HFF-Myc (cell line): ENCODE results near the gene SHD.
A peak's percentile ranks its signal among the peaks of the same experiment; 100 is the strongest.
"Not testable (repeated sequence)": the region's sequence is repeated elsewhere in the genome, so short reads cannot be mapped to it uniquely, and the experiment has no call there.

Experiments
- DNase-seq: peaks from one replicate; pipeline ENCODE4 v3.0.0-alpha.2; 2011; ENCODE audit warnings: low read depth; ENCODE audit errors: extremely low read depth
- H3K4me3 ChIP-seq: replicated peaks from 2 replicates; pipeline ENCODE4 v1.5.1; 2011; ENCODE audit warnings: low read depth, mild to moderate bottlenecking, control low read depth, low read length
- TF ChIP-seq, protein P1 (sequence below): IDR thresholded peaks from 2 replicates; pipeline ENCODE4 v1.5.1; 2012; ENCODE audit warnings: mild to moderate bottlenecking, low read depth, low read length, control low read depth; ENCODE audit errors: missing control alignments

SHD gene

DNA sequence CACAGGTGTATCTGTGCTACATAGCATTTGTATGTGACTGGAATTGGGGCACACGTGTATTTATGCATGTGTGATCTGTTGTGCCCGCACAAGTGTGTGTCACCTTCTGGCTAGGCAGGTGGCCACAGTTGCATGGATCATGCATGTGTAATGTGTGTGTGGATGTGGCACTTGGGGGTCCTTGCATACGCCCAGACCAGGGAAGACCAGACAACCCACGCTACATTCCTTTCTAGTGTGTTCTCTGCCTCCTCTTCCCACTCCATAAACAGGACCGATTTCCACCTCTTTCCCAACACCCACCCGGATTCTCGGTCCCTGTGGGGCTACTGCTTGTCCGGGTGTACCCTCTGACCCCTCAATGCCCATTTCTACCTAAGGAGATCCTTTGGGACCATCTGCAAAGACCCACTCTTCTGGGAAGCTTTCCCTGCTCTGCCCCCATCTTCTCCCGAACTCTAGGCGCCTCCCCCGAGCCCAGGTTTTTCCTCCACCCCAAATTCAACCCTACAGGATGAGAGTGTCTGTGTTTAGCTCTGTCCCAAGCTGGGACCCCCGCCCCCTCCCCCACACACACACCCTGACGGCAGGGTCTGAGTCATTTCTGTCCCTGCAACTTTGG lies 47.3 kb downstream of the SHD start:
- peak overlapping the region; percentile 40 for H3K4me3 ChIP-seq
- TF ChIP-seq, protein P1, sequence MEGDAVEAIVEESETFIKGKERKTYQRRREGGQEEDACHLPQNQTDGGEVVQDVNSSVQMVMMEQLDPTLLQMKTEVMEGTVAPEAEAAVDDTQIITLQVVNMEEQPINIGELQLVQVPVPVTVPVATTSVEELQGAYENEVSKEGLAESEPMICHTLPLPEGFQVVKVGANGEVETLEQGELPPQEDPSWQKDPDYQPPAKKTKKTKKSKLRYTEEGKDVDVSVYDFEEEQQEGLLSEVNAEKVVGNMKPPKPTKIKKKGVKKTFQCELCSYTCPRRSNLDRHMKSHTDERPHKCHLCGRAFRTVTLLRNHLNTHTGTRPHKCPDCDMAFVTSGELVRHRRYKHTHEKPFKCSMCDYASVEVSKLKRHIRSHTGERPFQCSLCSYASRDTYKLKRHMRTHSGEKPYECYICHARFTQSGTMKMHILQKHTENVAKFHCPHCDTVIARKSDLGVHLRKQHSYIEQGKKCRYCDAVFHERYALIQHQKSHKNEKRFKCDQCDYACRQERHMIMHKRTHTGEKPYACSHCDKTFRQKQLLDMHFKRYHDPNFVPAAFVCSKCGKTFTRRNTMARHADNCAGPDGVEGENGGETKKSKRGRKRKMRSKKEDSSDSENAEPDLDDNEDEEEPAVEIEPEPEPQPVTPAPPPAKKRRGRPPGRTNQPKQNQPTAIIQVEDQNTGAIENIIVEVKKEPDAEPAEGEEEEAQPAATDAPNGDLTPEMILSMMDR = no peak
- no peak for DNase-seq

DNA sequence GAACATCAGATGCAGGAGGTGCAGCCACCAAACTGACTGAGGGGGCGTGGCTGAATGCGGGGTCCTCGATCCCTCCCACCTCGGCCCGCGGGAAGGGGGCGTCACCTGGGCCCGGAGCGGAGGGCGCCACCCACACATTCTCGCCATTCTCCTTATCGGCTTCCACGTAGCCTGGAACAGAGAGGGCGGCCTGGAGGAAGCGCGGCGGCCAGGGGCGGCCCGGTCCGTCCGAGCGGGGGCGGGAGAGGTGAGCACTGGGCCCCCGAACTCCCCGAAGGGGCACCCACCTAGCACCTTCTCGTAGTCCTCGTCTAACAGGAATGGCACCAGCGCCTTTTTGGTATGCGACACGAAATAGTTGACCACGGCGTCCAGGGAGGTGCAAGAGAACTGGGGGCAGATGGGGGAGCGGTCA lies 47.8 kb downstream of the SHD start:
- H3K4me3 ChIP-seq = peak overlapping the region; percentile 40
- TF ChIP-seq, protein P1 = no peak
- no peak for DNase-seq

DNA sequence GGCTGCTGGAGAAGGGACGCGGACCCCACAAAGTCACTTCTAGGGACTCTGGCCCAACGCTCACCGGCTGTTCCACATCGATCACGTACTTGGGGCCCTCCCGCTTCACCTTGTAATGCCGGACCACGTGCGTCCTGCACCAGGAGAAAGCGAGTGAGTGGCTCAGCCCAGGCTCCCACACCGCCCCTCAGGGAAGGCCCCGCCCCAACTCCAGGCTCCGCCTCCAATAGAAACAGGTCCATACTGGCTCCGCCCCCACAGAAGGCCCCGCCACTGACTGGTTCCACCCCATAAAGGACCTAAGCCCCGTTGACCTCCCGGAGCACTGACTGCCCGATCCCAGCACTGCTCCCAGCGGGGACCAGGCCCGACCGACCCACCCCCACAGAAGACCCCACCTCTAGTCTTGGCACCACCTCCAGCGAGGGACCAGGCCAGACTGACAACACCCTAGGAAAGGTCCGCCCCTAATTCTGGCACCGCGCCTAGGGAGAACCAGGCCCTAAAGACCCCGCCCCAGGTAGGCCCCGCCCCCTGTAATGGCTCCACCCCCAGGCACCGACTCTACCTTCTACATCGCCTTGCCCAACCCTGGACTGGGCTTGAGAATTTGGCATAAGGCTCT lies 48.3 kb downstream of the SHD start:
- TF ChIP-seq, protein P1 = no peak
- peak overlapping the region; percentile 40 for H3K4me3 ChIP-seq
- peak; percentile 38 for DNase-seq

DNA sequence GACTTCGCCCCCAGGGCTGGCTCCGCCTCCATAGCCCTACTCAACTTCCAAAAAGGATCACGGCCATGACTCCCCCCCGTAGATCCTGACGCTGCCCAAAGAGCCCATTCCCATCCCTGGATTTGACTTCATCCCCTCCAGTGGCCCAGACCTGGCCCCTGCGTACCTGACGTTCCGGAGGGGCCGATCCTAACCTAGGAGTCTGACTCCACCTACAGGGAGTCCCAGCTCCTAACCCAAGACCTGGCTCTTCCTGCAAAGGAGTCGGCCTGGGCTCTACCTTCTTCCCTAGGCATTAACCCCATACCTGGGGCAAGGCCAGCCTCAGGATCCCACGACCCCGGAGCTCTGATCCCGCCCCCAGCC lies 48.8 kb downstream of the SHD start:
- TF ChIP-seq, protein P1 = no peak
- no peak for DNase-seq
- peak overlapping the region; percentile 32 for H3K4me3 ChIP-seq

DNA sequence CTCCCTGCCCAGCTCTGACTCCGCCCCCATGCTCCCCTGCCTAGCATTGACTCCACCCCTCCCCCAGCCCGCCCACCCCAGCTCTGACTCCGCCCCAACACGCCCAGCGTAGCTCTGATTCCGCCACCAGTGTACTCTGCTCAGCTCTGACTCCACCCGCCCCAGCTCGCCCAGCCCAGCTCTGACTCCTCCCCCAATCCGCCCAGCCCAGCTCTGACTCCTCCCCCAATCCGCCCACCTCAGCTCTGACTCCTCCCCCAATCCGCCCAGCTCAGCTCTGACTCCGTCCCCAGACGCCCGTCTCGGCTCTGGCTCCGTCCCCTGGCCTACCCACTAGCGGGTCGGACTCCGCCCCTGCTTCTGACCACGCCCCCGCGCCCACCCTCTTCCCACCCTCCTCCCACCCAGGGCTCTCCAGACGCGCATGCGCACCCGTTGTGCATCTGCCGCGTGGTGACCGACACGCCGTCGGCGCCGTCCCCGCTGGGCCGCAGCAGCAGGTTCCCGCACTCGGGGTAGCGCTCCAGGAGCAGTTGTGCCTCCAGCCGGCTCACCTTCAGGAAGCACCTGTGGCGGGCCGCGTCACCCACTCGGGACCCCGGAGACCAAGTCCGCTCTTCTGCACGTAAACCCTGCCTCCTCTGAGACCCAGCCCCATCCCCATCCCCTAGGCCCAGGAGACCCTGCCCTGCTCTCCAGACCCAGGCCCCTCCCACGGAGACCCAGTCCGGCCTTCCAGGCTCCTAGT lies 49.4 kb downstream of the SHD start:
- TF ChIP-seq, protein P1 = no peak
- peak; percentile 92 for DNase-seq

DNA sequence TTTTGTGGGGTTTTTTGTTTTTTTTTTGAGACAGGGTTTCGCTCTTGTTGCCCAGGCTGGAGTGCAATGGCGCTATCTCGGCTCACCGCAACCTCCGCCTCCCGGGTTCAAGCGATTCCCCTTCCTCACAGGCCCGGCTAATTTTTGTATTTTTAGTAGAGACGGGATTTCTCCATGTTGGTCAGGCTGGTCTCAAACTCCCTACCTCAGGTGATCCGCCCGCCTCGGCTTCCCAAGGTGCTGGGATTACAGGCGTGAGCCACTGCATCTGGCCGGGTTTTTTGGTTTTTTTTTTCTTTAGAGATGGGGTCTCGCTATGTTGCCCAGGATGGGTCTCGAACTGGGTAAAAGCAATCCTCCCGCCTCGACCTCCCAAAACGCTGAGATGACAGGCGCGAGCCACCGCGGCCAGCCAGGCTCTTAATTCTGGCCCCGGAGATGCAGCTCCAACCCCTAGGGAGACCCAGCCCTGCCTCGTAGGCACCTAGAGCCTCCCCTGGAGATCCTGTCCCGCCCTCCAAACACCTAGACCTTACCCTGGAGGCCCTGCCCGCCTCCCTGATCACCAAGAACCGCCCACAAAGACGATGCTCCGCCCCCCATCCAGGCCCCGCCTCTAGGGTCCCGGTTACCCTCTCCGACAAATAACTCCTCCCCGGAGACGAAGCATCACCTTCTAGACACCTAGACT lies 50.1 kb downstream of the SHD start:
- peak overlapping the region; percentile 72 for H3K4me3 ChIP-seq
- DNase-seq = not testable (repeated sequence)

More for the DNA sequence above, 49.4 kb downstream of the SHD start:
- peak overlapping the region; percentile 72 for H3K4me3 ChIP-seq

DNA sequence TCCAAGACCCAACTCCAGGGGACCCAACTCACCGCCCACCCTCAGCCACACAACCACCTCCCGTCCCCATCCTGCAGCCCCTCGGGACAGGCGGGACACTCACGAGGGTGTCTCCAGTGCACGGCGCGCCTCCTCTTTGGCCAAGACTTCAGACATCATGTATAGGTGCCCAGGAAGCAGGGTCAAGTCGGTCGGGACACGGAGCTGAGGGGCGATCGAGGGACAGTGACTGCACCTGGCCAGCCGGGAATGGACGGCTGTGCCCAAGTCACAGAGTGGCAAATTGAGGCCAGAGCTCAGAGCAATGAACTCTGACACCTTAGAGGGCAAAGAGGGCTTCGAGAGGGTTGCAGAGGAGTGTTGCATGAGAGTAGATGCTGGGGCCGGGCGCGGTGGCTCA lies 50.8 kb downstream of the SHD start:
- H3K4me3 ChIP-seq = no peak overlapping the region; the same call in 1 of the 2 replicates
- DNase-seq = no peak
- TF ChIP-seq, protein P1 = no peak
